GM12878 (cell line): ENCODE data around the gene TMEM150A. TPM values are rescaled to one million over a fixed set of nuclear protein-coding genes. Genes with fewer than 3 reads are reported as not detected.

Experiments used
- ATAC-seq: fragments of 200-7000 bp; cut with Tn5 transposase; 3 replicates; pipeline ENCODE4 v1.9.1; 2020; ENCODE audit warnings: mild to moderate bottlenecking, moderate library complexity
- BruUV-seq: library from RNA; stranded (reverse); fragments of 400-500 nt; replicated peaks from 2 replicates; lab custom pipeline; 2021; lab: Mats Ljungman, UMichigan
- CTCF ChIA-PET: fragments of 300-600 bp; sonication (Branson Sonifier 250); formaldehyde crosslinking; extraction: SDS; loops from one replicate; lab custom pipeline; 2021; ENCODE audit warnings: inconsistent platforms; lab: Yijun Ruan, JAX
- POLR2A ChIA-PET: fragments of 350-600 bp; formaldehyde crosslinking; extraction: SDS; loops from one replicate; lab custom pipeline; 2021; ENCODE audit warnings: inconsistent platforms; lab: Charles Lee
- RAD21 ChIA-PET: fragments of 300-600 bp; sonication (Branson Sonifier 250); formaldehyde crosslinking; loops from one replicate; lab custom pipeline; 2023; ENCODE audit warnings: antibody characterized with exemption; ENCODE audit not compliant: unreplicated experiment; lab: Charles Lee
- SMC1A ChIA-PET: fragments of 300-600 bp; sonication (Branson Sonifier 250); formaldehyde crosslinking; loops from one replicate; lab custom pipeline; 2023; ENCODE audit not compliant: unreplicated experiment, uncharacterized antibody; lab: Charles Lee
- DNase-seq: peaks from one replicate; pipeline ENCODE4 v3.0.0-alpha.2; 2011; ENCODE audit warnings: low read depth, low spot score
- FAIRE-seq: peaks from 3 replicates; lab custom pipeline; 2011; peaks lifted over from hg19 to GRCh38; lab: Jason Lieb, UNC
- H2AFZ ChIP-seq: 2 replicates; pipeline ENCODE4 v1.6.0; 2011; ENCODE audit warnings: low read depth, low read length, control low read depth; ENCODE audit not compliant: control insufficient read depth
- H3K27ac ChIP-seq: 2 replicates; pipeline ENCODE4 v1.5.1; 2011; ENCODE audit warnings: control low read depth; ENCODE audit not compliant: control insufficient read depth, insufficient read depth
- H3K27me3 ChIP-seq, 2 experiments: replicated peaks in 1 of 2; 2 replicates each; pipeline versions ENCODE4 v1.6.0 to v1.6.1; 2011; ENCODE audit warnings: low read length in 1 of 2; ENCODE audit not compliant: control insufficient read depth in 2 of 2, insufficient read depth in 2 of 2
- H3K36me3 ChIP-seq, 2 experiments: 2 replicates each; pipeline ENCODE4 v1.5.1; 2011; ENCODE audit warnings: low read length in 1 of 2; ENCODE audit not compliant: control insufficient read depth in 2 of 2, insufficient read depth in 2 of 2
- H3K4me1 ChIP-seq: 2 replicates; pipeline ENCODE4 v1.6.1; 2011; ENCODE audit warnings: mild to moderate bottlenecking, low read length, moderate library complexity, mixed read lengths; ENCODE audit not compliant: control insufficient read depth, insufficient read depth
- H3K4me2 ChIP-seq: 2 replicates; pipeline ENCODE4 v1.6.0; 2011; ENCODE audit warnings: control low read depth; ENCODE audit not compliant: control insufficient read depth, insufficient read depth
- H3K4me3 ChIP-seq: fragments of 200-600 bp; sonication (generic); 2 replicates; pipeline ENCODE4 v1.5.1; 2016
- H3K79me2 ChIP-seq: 2 replicates; pipeline ENCODE4 v1.6.0; 2011; ENCODE audit warnings: low read length; ENCODE audit not compliant: control insufficient read depth, insufficient read depth
- H3K9ac ChIP-seq: 2 replicates; pipeline ENCODE4 v1.8.0; 2011; ENCODE audit warnings: low read length, control low read depth, mixed read lengths; ENCODE audit not compliant: control insufficient read depth, insufficient read depth
- H3K9me3 ChIP-seq: replicated peaks from 3 replicates; pipeline ENCODE4 v1.5.1; 2011; ENCODE audit warnings: mild to moderate bottlenecking, low read length; ENCODE audit not compliant: control insufficient read depth, insufficient read depth
- H4K20me1 ChIP-seq: 2 replicates; pipeline ENCODE4 v1.6.0; 2011; ENCODE audit not compliant: control insufficient read depth, insufficient read depth
- EGR1 ChIP-seq, 2 experiments: IDR thresholded peaks; 1 replicate in 1 of 2; 2 replicates in 1 of 2; pipeline ENCODE4 v1.6.1; 2011 to 2012; ENCODE audit warnings: low read depth in 2 of 2, low read length in 2 of 2, borderline replicate concordance in 1 of 2, mild to moderate bottlenecking in 1 of 2, moderate library complexity in 1 of 2
- GATAD2B ChIP-seq: fragments of 450-650 bp; conservative IDR thresholded peaks from 2 replicates; pipeline ENCODE4 v1.6.1; 2017; ENCODE audit warnings: low read depth, mild to moderate bottlenecking, moderate library complexity
- NR2C1 ChIP-seq: fragments of 450-650 bp; IDR thresholded peaks from 2 replicates; pipeline ENCODE4 v1.6.1; 2017; ENCODE audit warnings: antibody characterized with exemption, mild to moderate bottlenecking, moderate library complexity
- RB1 ChIP-seq: fragments of 450-650 bp; formaldehyde crosslinking; IDR thresholded peaks from 2 replicates; pipeline ENCODE4 v1.6.1; 2017; ENCODE audit warnings: mild to moderate bottlenecking, borderline replicate concordance
- SPI1 ChIP-seq: IDR thresholded peaks from 2 replicates; pipeline ENCODE4 v1.6.1; 2011; ENCODE audit warnings: low read depth, mild to moderate bottlenecking, low read length, moderate library complexity, borderline replicate concordance; ENCODE audit not compliant: insufficient read depth
- SRF ChIP-seq, 2 experiments: IDR thresholded peaks; 2 replicates each; pipeline ENCODE4 v1.6.1; 2011; ENCODE audit warnings: low read depth in 2 of 2, low read length in 2 of 2, mild to moderate bottlenecking in 1 of 2, moderate library complexity in 1 of 2
- ZNF274 ChIP-seq: IDR thresholded peaks from one replicate; pipeline ENCODE4 v1.8.0; 2011; ENCODE audit not compliant: insufficient read length, insufficient read depth
- WGBS: methylation state at CpG from one replicate; pipeline ENCODE4 v1.1.6; 2016; ENCODE audit warnings: low lambda C conversion rate; ENCODE audit not compliant: insufficient replicate concordance, insufficient coverage; ENCODE audit errors: missing lambda C conversion rate; 5-methylcytosine and 5-hydroxymethylcytosine counted together
- in situ Hi-C: fragments of 300-500 bp; cut with MboI; formaldehyde crosslinking; loops from 9 replicates; pipeline ENCODE4 v1.14.3; 2018; ENCODE audit warnings: mixed read lengths
- intact Hi-C: fragments of 100-400 bp; cut with micrococcal nuclease; formaldehyde crosslinking; loops from one replicate; pipeline ENCODE4 v1.14.2; 2022; ENCODE audit not compliant: unreplicated experiment
- polyA plus RNA-seq, 11 experiments: library from polyadenylated mRNA; depleted of rRNA in 4 of 11; unstranded in 6 of 11; stranded (reverse) in 5 of 11; fragments of >200 nt; fragmentation: Nextera tagmentation in 4 of 11; fragmentation: Illumina TruSeq in 1 of 11; extraction: Ambion mirVana in 4 of 11; extraction: Trizol in 1 of 11; gene quantifications; 1 replicate in 1 of 11; 2 replicates in 10 of 11; pipeline versions ENCODE4 v1.2.1 to v1.2.3, GENCODE V29; 2011 to 2016; ENCODE audit warnings: inconsistent platforms in 2 of 11, missing spikeins in 2 of 11, low read depth in 1 of 11
- total RNA-seq, 4 experiments: library from RNA; depleted of rRNA in 3 of 4; stranded (reverse); fragments of >200 nt in 3 of 4; fragmentation: Illumina TruSeq in 1 of 4; extraction: Trizol in 1 of 4; gene quantifications; 2 replicates each; pipeline versions ENCODE4 v1.2.1 to v1.2.3, GENCODE V29; 2013 to 2021
- TF ChIP-seq, protein P1 (sequence below): IDR thresholded peaks from 2 replicates; pipeline ENCODE4 v1.6.1; 2012; ENCODE audit warnings: mild to moderate bottlenecking, low read depth, low read length
- TF ChIP-seq, protein P2 (sequence below): fragments of 450-650 bp; IDR thresholded peaks from 2 replicates; pipeline ENCODE4 v1.6.1; 2017; ENCODE audit warnings: mild to moderate bottlenecking, moderate library complexity

The TMEM150A gene
- total and polyA plus RNA-seq, 10 of the 15 experiments (the other 5 are each of a cell fraction or from before 2014, with no cell fraction given): 0.45 to 4.4 (median 2.6) TPM

GRCh38 chr2:85602476-85603234, at the start of gene TMEM150A (continued):
- TF ChIP-seq SRF (IDR thresholded peaks at IDR 0.05; ENCODE audit: low read depth in 2 of 2, low read length in 2 of 2) (no peak; a peak in 1 of 4 replicates), NR2C1 (peak; percentile 76), EGR1 (IDR thresholded peaks at IDR 0.05; ENCODE audit: borderline replicate concordance in 1 of 2, low read depth in 2 of 2, low read length in 2 of 2) (peak in 1 of 2 experiments; percentile 95; a peak in 2 of 3 replicates)

DNA sequence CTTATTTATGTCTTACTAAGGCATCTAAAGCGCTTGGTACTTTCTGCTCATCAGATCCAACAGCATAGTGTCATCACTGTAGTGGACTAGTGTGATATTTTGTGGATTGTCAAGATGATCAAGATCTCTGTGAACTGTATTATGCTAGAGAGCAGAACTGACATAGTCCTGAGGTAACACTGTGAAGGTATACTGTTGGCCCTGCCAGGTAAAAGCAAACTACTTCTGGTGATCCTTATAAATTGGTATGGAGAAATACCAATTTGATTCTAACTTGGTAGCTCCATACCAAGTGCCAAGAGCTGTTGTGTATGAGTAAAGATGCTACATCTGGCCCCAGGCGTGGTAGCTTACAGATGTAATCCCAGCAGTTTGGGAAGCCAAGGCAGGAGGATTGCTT, 49.6 kb upstream of the TMEM150A start:
- Histone ChIP-seq H3K4me1 (peaks cover 13% of the 10 kb centered on the region), H3K79me2 (no peaks in the 10 kb centered on the region), H3K27me3 (no peaks in the 10 kb centered on the region), H3K4me2 (no peak overlapping the region), H3K27ac (no peak overlapping the region), H2AFZ (no peak overlapping the region), H3K4me3 (no peak overlapping the region), H4K20me1 (no peaks in the 10 kb centered on the region), H3K9me3 (no peaks in the 10 kb centered on the region), H3K9ac (no peak overlapping the region), H3K36me3 (peaks cover 20 to 21% of the 10 kb centered on the region in 2 experiments)
- ChIA-PET POLR2A (interaction anchor here (0.6 kb wide), 1 partner anchor 95 kb away, joined by 5 read pairs; no protein-coding TSS in a partner anchor), RAD21 (interaction anchor here (1.0 to 4.1 kb wide), 2 partner anchors 15 kb away, joined by 3 to 16 read pairs; no protein-coding TSS in a partner anchor), SMC1A (interaction anchor here (0.6 to 1.2 kb wide), 2 partner anchors 15 to 111 kb away, joined by 3 to 4 read pairs; no protein-coding TSS in a partner anchor), CTCF (interaction anchor here (1.1 to 1.2 kb wide), 2 partner anchors 15 to 53 kb away, joined by 4 to 8 read pairs; no protein-coding TSS in a partner anchor)
- BruUV-seq: no TSS peak
- TF ChIP-seq SPI1: no peak
- TF ChIP-seq GATAD2B: no peak
- TF ChIP-seq, protein P1, sequence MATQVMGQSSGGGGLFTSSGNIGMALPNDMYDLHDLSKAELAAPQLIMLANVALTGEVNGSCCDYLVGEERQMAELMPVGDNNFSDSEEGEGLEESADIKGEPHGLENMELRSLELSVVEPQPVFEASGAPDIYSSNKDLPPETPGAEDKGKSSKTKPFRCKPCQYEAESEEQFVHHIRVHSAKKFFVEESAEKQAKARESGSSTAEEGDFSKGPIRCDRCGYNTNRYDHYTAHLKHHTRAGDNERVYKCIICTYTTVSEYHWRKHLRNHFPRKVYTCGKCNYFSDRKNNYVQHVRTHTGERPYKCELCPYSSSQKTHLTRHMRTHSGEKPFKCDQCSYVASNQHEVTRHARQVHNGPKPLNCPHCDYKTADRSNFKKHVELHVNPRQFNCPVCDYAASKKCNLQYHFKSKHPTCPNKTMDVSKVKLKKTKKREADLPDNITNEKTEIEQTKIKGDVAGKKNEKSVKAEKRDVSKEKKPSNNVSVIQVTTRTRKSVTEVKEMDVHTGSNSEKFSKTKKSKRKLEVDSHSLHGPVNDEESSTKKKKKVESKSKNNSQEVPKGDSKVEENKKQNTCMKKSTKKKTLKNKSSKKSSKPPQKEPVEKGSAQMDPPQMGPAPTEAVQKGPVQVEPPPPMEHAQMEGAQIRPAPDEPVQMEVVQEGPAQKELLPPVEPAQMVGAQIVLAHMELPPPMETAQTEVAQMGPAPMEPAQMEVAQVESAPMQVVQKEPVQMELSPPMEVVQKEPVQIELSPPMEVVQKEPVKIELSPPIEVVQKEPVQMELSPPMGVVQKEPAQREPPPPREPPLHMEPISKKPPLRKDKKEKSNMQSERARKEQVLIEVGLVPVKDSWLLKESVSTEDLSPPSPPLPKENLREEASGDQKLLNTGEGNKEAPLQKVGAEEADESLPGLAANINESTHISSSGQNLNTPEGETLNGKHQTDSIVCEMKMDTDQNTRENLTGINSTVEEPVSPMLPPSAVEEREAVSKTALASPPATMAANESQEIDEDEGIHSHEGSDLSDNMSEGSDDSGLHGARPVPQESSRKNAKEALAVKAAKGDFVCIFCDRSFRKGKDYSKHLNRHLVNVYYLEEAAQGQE: no peak
- TF ChIP-seq EGR1 (IDR thresholded peaks at IDR 0.05; ENCODE audit: borderline replicate concordance in 1 of 2, low read depth in 2 of 2, low read length in 2 of 2): no peak
- no peak for TF ChIP-seq ZNF274
- TF ChIP-seq, protein P2, sequence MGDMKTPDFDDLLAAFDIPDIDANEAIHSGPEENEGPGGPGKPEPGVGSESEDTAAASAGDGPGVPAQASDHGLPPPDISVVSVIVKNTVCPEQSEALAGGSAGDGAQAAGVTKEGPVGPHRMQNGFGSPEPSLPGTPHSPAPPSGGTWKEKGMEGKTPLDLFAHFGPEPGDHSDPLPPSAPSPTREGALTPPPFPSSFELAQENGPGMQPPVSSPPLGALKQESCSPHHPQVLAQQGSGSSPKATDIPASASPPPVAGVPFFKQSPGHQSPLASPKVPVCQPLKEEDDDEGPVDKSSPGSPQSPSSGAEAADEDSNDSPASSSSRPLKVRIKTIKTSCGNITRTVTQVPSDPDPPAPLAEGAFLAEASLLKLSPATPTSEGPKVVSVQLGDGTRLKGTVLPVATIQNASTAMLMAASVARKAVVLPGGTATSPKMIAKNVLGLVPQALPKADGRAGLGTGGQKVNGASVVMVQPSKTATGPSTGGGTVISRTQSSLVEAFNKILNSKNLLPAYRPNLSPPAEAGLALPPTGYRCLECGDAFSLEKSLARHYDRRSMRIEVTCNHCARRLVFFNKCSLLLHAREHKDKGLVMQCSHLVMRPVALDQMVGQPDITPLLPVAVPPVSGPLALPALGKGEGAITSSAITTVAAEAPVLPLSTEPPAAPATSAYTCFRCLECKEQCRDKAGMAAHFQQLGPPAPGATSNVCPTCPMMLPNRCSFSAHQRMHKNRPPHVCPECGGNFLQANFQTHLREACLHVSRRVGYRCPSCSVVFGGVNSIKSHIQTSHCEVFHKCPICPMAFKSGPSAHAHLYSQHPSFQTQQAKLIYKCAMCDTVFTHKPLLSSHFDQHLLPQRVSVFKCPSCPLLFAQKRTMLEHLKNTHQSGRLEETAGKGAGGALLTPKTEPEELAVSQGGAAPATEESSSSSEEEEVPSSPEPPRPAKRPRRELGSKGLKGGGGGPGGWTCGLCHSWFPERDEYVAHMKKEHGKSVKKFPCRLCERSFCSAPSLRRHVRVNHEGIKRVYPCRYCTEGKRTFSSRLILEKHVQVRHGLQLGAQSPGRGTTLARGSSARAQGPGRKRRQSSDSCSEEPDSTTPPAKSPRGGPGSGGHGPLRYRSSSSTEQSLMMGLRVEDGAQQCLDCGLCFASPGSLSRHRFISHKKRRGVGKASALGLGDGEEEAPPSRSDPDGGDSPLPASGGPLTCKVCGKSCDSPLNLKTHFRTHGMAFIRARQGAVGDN: no peak
- TF ChIP-seq NR2C1: no peak
- no peak for TF ChIP-seq RB1
- in situ Hi-C loops: no loop called here
- 100% methylated on average over 2 of the region's 2 CpGs for WGBS
- intact Hi-C loops: no loop called here
- ATAC-seq (no peak), FAIRE-seq (no peak), DNase-seq (no peak)
